WTC11 (cell line): ENCODE measurements around the gene COBLL1.

Source experiments
- CTCF ChIP-seq: fragments of 200-600 bp; IDR thresholded peaks from 2 replicates; pipeline ENCODE4 v1.8.0; 2022; ENCODE audit warnings: antibody characterized with exemption
- FOXP1 ChIP-seq: sonication (generic); formaldehyde crosslinking; IDR thresholded peaks from 2 replicates; pipeline ENCODE4 v1.8.0; 2022; ENCODE audit warnings: missing genetic modification reagents, mild to moderate bottlenecking, moderate library complexity, borderline replicate concordance
- JUN ChIP-seq: sonication (generic); formaldehyde crosslinking; IDR thresholded peaks from 2 replicates; pipeline ENCODE4 v1.8.0; 2023; ENCODE audit warnings: mild to moderate bottlenecking, missing genetic modification reagents
- NR2C2 ChIP-seq: sonication (generic); formaldehyde crosslinking; IDR thresholded peaks from 2 replicates; pipeline ENCODE4 v1.8.0; 2022; ENCODE audit warnings: mild to moderate bottlenecking, missing genetic modification reagents
- TP53 ChIP-seq: sonication (generic); formaldehyde crosslinking; IDR thresholded peaks from 2 replicates; pipeline ENCODE4 v1.8.1; 2023; ENCODE audit warnings: mild to moderate bottlenecking, missing genetic modification reagents
- ZSCAN18 ChIP-seq: fragments of 250-450 bp; sonication (Bioruptor Pico); IDR thresholded peaks from 2 replicates; pipeline ENCODE4 v2.1.2; 2022; ENCODE audit warnings: mild to moderate bottlenecking, moderate library complexity

- TF ChIP-seq CTCF, result no peak
- no peak for TF ChIP-seq FOXP1 (CRISPR knock-in tag)
- TF ChIP-seq TP53 (CRISPR knock-in tag), result no peak
- TF ChIP-seq ZSCAN18, result no peak
- TF ChIP-seq NR2C2 (CRISPR knock-in tag), result no peak
- no peak for TF ChIP-seq JUN
Measured at GRCh38 chr2:164746713-164747112, 94.9 kb downstream of the COBLL1 start.
